Glutamatergic neuron (in vitro differentiated cells): ENCODE results near the gene UGT1A10. TPM values are rescaled to one million over a fixed set of nuclear protein-coding genes. Genes with fewer than 3 reads are reported as not detected.

Source experiments
- DNase-seq: peaks from one replicate; pipeline ENCODE4 v3.0.0; 2022
- H3K27ac Mint-ChIP-seq: one replicate; pipeline ENCODE4 v1.8.0; 2020; ENCODE audit warnings: mild to moderate bottlenecking, mixed read lengths, inconsistent platforms; ENCODE audit not compliant: unreplicated experiment
- H3K27me3 Mint-ChIP-seq: one replicate; pipeline ENCODE4 v1.8.0; 2020; ENCODE audit warnings: mild to moderate bottlenecking, moderate library complexity, mixed read lengths, inconsistent platforms; ENCODE audit not compliant: unreplicated experiment
- H3K36me3 Mint-ChIP-seq: one replicate; pipeline ENCODE4 v1.8.0; 2020; ENCODE audit warnings: mild to moderate bottlenecking, mixed read lengths, inconsistent platforms; ENCODE audit not compliant: unreplicated experiment
- H3K4me1 Mint-ChIP-seq: one replicate; pipeline ENCODE4 v1.8.0; 2020; ENCODE audit warnings: mild to moderate bottlenecking, low read depth, mixed read lengths, inconsistent platforms; ENCODE audit not compliant: unreplicated experiment
- H3K4me3 Mint-ChIP-seq: one replicate; pipeline ENCODE4 v1.8.0; 2020; ENCODE audit warnings: mild to moderate bottlenecking, mixed read lengths, inconsistent platforms; ENCODE audit not compliant: unreplicated experiment
- H3K9me3 Mint-ChIP-seq: one replicate; pipeline ENCODE4 v1.8.0; 2020; ENCODE audit warnings: mild to moderate bottlenecking, moderate library complexity, mixed read lengths, inconsistent platforms; ENCODE audit not compliant: unreplicated experiment
- CTCF ChIP-seq: fragments of 200-600 bp; sonication (generic); IDR thresholded peaks from one replicate; pipeline ENCODE4 v1.5.0; 2021; ENCODE audit not compliant: partially characterized antibody, unreplicated experiment
- total RNA-seq: library from RNA; stranded (reverse); fragmentation: NEBNext Ultra II Directional; extraction: Animal tissue kit (Norgen Biotek cat#: 25700); gene quantifications from one replicate; pipeline ENCODE4 v1.2.1, GENCODE V29; 2021; ENCODE audit not compliant: unreplicated experiment

The UGT1A10 gene
- total RNA-seq, 1 donor from 2014 or later = not detected

GRCh38 chr2:233793465-233794127, 157.3 kb downstream of the UGT1A10 start:
- no peak for TF ChIP-seq CTCF
- peaks cover 9% of the 10 kb centered on the region for H3K27me3 Mint-ChIP-seq
- H3K4me3 Mint-ChIP-seq = no peak overlapping the region
- H3K4me1 Mint-ChIP-seq = no peaks in the 10 kb centered on the region
- no peak for DNase-seq
- H3K9me3 Mint-ChIP-seq = peaks cover 8% of the 10 kb centered on the region
- H3K27ac Mint-ChIP-seq = no peak overlapping the region
- peaks cover 4% of the 10 kb centered on the region for H3K36me3 Mint-ChIP-seq

GRCh38 chr2:233794128-233794658, 157.9 kb downstream of the UGT1A10 start:
- DNase-seq = no peak
- peaks cover 3% of the 10 kb centered on the region for H3K4me1 Mint-ChIP-seq
- H3K4me3 Mint-ChIP-seq = no peak overlapping the region
- peaks cover 9% of the 10 kb centered on the region for H3K27me3 Mint-ChIP-seq
- peaks cover 4% of the 10 kb centered on the region for H3K36me3 Mint-ChIP-seq
- no peak overlapping the region for H3K27ac Mint-ChIP-seq
- peaks cover 8% of the 10 kb centered on the region for H3K9me3 Mint-ChIP-seq
- no peak for TF ChIP-seq CTCF

GRCh38 chr2:233795735-233796171, 159.5 kb downstream of the UGT1A10 start:
- Mint-ChIP-seq H3K27me3 (peaks cover 7% of the 10 kb centered on the region), H3K27ac (no peak overlapping the region), H3K36me3 (peaks cover 3% of the 10 kb centered on the region), H3K9me3 (peaks cover 10% of the 10 kb centered on the region), H3K4me1 (peaks cover 3% of the 10 kb centered on the region), H3K4me3 (no peak overlapping the region)
- TF ChIP-seq CTCF = no peak
- no peak for DNase-seq

- no peak overlapping the region for H3K4me3 Mint-ChIP-seq
- TF ChIP-seq CTCF = no peak
- H3K9me3 Mint-ChIP-seq = peaks cover 9% of the 10 kb centered on the region
- no peak for DNase-seq
- H3K4me1 Mint-ChIP-seq = peaks cover 3% of the 10 kb centered on the region
- H3K27ac Mint-ChIP-seq = no peak overlapping the region
- H3K36me3 Mint-ChIP-seq = no peaks in the 10 kb centered on the region
- peaks cover 6% of the 10 kb centered on the region for H3K27me3 Mint-ChIP-seq
Measured at GRCh38 chr2:233796254-233796653, 160.0 kb downstream of the UGT1A10 start.

GRCh38 chr2:233798335-233799086, 162.3 kb downstream of the UGT1A10 start:
- Mint-ChIP-seq H3K27me3 (peaks cover 3% of the 10 kb centered on the region), H3K4me1 (peaks cover 3% of the 10 kb centered on the region), H3K9me3 (peaks cover 9% of the 10 kb centered on the region), H3K36me3 (no peaks in the 10 kb centered on the region), H3K4me3 (no peak overlapping the region), H3K27ac (no peak overlapping the region)
- no peak for DNase-seq
- TF ChIP-seq CTCF = no peak
